H1 (cell line): ENCODE results near the gene SHCBP1L. TPM values are rescaled to one million over a fixed set of nuclear protein-coding genes. Genes with fewer than 3 reads are reported as not detected.

ENCODE experiments used
- RAD21 ChIP-seq, 2 experiments: IDR thresholded peaks in 1 of 2; conservative IDR thresholded peaks in 1 of 2; 2 replicates each; pipeline ENCODE4 v1.6.1; 2011; ENCODE audit warnings: low read depth in 2 of 2, low read length in 2 of 2, improper control_type of control experiment in 1 of 2, inconsistent platforms in 1 of 2, mild to moderate bottlenecking in 1 of 2, moderate library complexity in 1 of 2
- polyA plus RNA-seq, 7 experiments: library from polyadenylated mRNA; depleted of rRNA in 3 of 7; stranded (reverse) in 5 of 7; unstranded in 2 of 7; fragments of >200 nt in 5 of 7; fragments of 200-250 nt in 2 of 7; gene quantifications; 1 replicate in 5 of 7; 2 replicates in 1 of 7; 4 replicates in 1 of 7; pipeline versions ENCODE4 v1.2.1 to v1.2.3, GENCODE V29; 2011 to 2013; ENCODE audit warnings: missing spikeins in 2 of 7, mixed read lengths in 2 of 7
- total RNA-seq: library from RNA; stranded (reverse); fragmentation: NEBNext Ultra II Directional; extraction: Animal tissue kit (Norgen Biotek cat#: 25700); gene quantifications from 2 replicates; pipeline ENCODE4 v1.2.1, GENCODE V29; 2021

SHCBP1L gene
- total and polyA plus RNA-seq, 2 of the 8 experiments (the other 6 are each of a cell fraction or from before 2014, with no cell fraction given), result not detected

DNA sequence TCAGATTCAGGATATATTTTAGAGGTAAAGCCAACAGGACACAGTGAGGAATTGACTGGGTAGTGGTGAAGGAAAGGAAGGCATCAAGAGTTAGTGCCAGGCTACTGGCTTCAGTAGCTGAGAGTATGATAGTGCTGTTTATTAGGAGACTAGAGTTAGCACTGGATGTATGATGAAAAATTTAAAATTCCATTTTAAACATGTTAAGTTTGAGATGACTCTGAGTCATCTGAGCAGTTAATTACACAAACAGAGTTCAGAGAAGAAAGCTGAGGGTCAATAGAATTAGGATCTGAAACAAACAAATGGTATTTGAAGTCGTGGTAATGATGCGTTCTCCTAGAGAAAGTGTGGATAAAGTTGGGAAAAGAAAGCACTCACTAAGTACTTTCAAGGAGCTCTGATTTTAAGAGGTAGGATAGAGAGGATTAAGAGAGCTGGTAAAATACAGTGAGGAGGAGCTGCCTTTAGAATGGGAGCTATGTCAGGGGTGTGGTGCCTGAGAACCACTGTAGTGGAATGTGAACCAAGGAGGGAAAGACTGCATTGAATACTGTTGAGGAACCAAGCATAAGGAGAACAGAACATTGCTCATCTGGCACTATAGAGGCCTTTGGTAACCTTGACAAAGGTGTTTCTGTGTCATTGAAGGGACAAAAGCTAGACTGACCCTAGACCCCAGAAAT lies 21.7 kb upstream of the SHCBP1L start (continued):
- no peak for TF ChIP-seq RAD21 (IDR thresholded peaks at IDR 0.05 in 1 of 2, conservative IDR thresholded peaks at IDR 0.05 in 1 of 2; ENCODE audit: low read depth in 2 of 2, low read length in 2 of 2)
